DOHH2 (cell line): ENCODE data around the gene TMEM41B.
"Not testable (repeated sequence)": the region's sequence is repeated elsewhere in the genome, so short reads cannot be mapped to it uniquely, and the experiment has no call there.

ENCODE experiments used
- H3F3A ChIP-seq: fragments of 200-600 bp; sonication (generic), shearing (Covaris generic); 2 replicates; pipeline ENCODE4 v1.6.0; 2016; ENCODE audit warnings: antibody characterized with exemption, mild to moderate bottlenecking; ENCODE audit not compliant: control insufficient read depth, insufficient read depth
- H3K27ac ChIP-seq: fragments of 200-600 bp; sonication (generic); 2 replicates; pipeline ENCODE4 v1.5.1; 2014; ENCODE audit warnings: low read depth, mild to moderate bottlenecking, low read length, moderate library complexity
- H3K27me3 ChIP-seq: fragments of 200-600 bp; sonication (generic); 2 replicates; pipeline ENCODE4 v1.6.1; 2014; ENCODE audit warnings: mild to moderate bottlenecking, low read length, mixed read lengths; ENCODE audit not compliant: control insufficient read depth
- H3K36me3 ChIP-seq: fragments of 200-600 bp; sonication (generic); 2 replicates; pipeline ENCODE4 v1.6.1; 2014; ENCODE audit warnings: mild to moderate bottlenecking, low read length, moderate library complexity, mixed read lengths; ENCODE audit not compliant: control insufficient read depth
- H3K4me1 ChIP-seq: fragments of 200-600 bp; sonication (generic); 2 replicates; pipeline ENCODE4 v1.6.1; 2014; ENCODE audit warnings: mild to moderate bottlenecking, low read length, mixed read lengths; ENCODE audit not compliant: control insufficient read depth
- H3K4me2 ChIP-seq: fragments of 200-600 bp; sonication (generic); 2 replicates; pipeline ENCODE4 v1.6.0; 2014; ENCODE audit warnings: mild to moderate bottlenecking, low read length, moderate library complexity
- H3K4me3 ChIP-seq: fragments of 200-600 bp; sonication (generic); 2 replicates; pipeline ENCODE4 v1.5.1; 2014; ENCODE audit warnings: mild to moderate bottlenecking, low read length, mixed read lengths
- H3K79me2 ChIP-seq: fragments of 200-600 bp; sonication (generic); 2 replicates; pipeline ENCODE4 v1.6.1; 2014; ENCODE audit warnings: mild to moderate bottlenecking, low read length, mixed read lengths; ENCODE audit not compliant: control insufficient read depth
- H3K9me2 ChIP-seq: fragments of 200-600 bp; sonication (generic); replicated peaks from 2 replicates; pipeline ENCODE4 v1.6.1; 2014; ENCODE audit warnings: mild to moderate bottlenecking, low read length, mixed read lengths; ENCODE audit not compliant: control insufficient read depth
- H3K9me3 ChIP-seq: fragments of 200-600 bp; sonication (generic); 2 replicates; pipeline ENCODE4 v1.6.1; 2014; ENCODE audit warnings: antibody characterized with exemption, low read length, mixed read lengths; ENCODE audit not compliant: control insufficient read depth, insufficient read depth
- H4K20me1 ChIP-seq: fragments of 200-600 bp; sonication (generic); 2 replicates; pipeline ENCODE4 v1.6.0; 2014; ENCODE audit warnings: low read depth, mild to moderate bottlenecking, antibody characterized with exemption, low read length, moderate library complexity; ENCODE audit not compliant: control insufficient read depth, insufficient read depth
- EZH2phosphoT487 ChIP-seq: fragments of 200-600 bp; sonication (generic); IDR thresholded peaks from 2 replicates; pipeline ENCODE4 v1.6.1; 2017; ENCODE audit warnings: borderline replicate concordance, mild to moderate bottlenecking, antibody characterized with exemption, low read length, moderate library complexity, mixed read lengths
- TF ChIP-seq, protein P1 (sequence below): fragments of 200-600 bp; sonication (generic); IDR thresholded peaks from one replicate; pipeline ENCODE4 v1.5.1; 2014; ENCODE audit warnings: antibody characterized with exemption, mild to moderate bottlenecking, low read depth, low read length; ENCODE audit not compliant: poor library complexity, severe bottlenecking

TMEM41B gene

DNA sequence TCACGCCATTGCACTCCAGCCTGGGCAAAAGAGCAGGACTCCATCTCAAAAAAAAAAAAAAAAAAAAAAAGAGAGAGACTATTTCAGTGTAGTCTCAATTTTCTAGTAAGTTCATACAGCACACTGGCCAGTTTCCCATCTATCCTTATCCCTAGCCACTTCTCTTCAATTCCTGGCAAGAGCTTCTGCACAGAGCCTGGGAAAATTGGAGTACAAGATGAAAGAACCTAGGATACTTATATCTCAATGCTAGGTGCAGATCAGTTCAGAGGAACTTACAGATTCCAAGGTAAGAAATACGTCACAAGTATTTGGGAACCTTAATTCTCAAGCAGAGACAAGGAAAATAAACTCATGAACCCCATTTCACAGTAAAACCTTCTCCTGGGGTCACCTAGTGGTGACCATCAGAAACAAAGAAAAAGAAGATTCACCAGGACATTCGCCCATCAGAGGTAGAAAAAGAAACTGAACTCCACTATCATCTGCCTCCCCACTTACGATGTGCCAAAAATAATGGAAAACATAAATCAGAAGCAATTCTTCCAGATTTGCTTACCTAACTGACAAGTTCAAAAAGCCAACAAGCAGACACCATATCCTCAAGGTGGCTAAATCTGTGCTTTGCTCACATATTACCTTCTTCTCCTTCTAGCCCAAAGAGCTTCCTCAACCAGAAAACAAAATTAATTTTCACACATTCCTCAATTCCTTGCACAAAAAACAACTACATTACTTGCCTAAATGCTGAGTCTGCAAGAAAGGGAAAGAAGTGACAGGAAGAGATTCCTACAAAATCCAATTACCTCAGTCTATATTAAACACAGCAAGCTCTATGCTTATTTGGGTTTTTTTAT lies 54.2 kb downstream of the TMEM41B start:
- peaks cover 12% of the 10 kb centered on the region for H3K79me2 ChIP-seq
- TF ChIP-seq, protein P1, sequence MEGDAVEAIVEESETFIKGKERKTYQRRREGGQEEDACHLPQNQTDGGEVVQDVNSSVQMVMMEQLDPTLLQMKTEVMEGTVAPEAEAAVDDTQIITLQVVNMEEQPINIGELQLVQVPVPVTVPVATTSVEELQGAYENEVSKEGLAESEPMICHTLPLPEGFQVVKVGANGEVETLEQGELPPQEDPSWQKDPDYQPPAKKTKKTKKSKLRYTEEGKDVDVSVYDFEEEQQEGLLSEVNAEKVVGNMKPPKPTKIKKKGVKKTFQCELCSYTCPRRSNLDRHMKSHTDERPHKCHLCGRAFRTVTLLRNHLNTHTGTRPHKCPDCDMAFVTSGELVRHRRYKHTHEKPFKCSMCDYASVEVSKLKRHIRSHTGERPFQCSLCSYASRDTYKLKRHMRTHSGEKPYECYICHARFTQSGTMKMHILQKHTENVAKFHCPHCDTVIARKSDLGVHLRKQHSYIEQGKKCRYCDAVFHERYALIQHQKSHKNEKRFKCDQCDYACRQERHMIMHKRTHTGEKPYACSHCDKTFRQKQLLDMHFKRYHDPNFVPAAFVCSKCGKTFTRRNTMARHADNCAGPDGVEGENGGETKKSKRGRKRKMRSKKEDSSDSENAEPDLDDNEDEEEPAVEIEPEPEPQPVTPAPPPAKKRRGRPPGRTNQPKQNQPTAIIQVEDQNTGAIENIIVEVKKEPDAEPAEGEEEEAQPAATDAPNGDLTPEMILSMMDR = peak; percentile 41
- no peak for TF ChIP-seq EZH2phosphoT487
- peaks cover 39% of the 10 kb centered on the region for H3K4me1 ChIP-seq
- H4K20me1 ChIP-seq = 0 out of 2 replicates have a peak, but pooled peaks cover 4% of the 10 kb centered on the region
- H3K9me2 ChIP-seq = no peaks in the 10 kb centered on the region
- peak overlapping the region; percentile 19 for H3K4me3 ChIP-seq
- H3K36me3 ChIP-seq = no peaks in the 10 kb centered on the region
- H3F3A ChIP-seq = peaks cover 9% of the 10 kb centered on the region
- H3K9me3 ChIP-seq = no peaks in the 10 kb centered on the region
- peaks cover 11% of the 10 kb centered on the region for H3K27me3 ChIP-seq
- H3K27ac ChIP-seq = no peak overlapping the region
- H3K4me2 ChIP-seq = peak overlapping the region; percentile 60

DNA sequence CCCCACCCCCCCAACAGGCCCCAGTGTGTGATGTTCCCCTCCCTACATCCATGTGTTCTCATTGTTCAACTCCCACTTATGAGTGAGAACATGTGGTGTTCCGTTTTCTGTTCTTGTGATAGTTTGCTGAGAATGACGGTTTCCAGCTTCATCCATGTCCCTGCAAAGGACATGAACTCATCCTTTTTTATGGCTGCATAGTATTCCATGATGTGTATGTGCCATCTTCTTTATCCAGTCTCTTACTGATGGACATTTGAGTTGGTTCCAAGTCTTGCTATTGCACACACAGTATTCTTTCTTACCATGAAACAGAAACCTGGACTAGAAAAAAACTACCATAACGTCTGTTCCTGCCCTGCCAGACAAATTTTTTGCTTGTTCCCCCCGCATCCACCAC lies 56.1 kb downstream of the TMEM41B start:
- H4K20me1 ChIP-seq, H3K9me3 ChIP-seq, H3K79me2 ChIP-seq, H3F3A ChIP-seq, H3K36me3 ChIP-seq, H3K9me2 ChIP-seq, H3K4me2 ChIP-seq, H3K27me3 ChIP-seq, H3K4me3 ChIP-seq, H3K27ac ChIP-seq: not testable (repeated sequence)
- peaks cover 28% of the 10 kb centered on the region for H3K4me1 ChIP-seq

DNA sequence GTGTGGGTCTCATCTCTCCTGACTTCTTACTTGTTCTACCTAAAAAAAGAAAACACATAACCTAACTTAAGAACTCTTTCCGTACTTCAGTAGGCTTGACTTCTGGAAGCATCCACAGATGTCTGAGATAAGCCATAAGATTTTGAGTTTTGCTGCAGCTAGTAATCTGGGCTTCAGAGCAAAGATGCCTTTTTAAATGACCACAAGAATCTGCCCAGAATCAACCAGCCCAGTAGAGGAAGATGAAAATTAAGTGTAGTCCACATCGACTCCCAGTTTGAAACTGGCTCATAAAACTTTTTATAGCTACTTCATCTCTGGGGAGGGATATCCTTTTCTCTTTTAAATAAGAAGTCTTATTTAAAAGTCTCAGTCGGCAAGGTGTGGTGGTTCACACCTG lies 60.0 kb downstream of the TMEM41B start:
- Histone ChIP-seq H3K9me2 (no peaks in the 10 kb centered on the region), H3K27ac (no peak overlapping the region), H3F3A (peaks cover 5% of the 10 kb centered on the region; the same call in 1 of the 2 replicates), H3K9me3 (no peaks in the 10 kb centered on the region), H3K27me3 (no peaks in the 10 kb centered on the region), H3K4me3 (no peak overlapping the region), H4K20me1 (no peaks in the 10 kb centered on the region), H3K36me3 (no peaks in the 10 kb centered on the region), H3K79me2 (peaks cover 2% of the 10 kb centered on the region), H3K4me1 (no peaks in the 10 kb centered on the region), H3K4me2 (no peak overlapping the region)
- TF ChIP-seq, protein P1 = no peak
- no peak for TF ChIP-seq EZH2phosphoT487

DNA sequence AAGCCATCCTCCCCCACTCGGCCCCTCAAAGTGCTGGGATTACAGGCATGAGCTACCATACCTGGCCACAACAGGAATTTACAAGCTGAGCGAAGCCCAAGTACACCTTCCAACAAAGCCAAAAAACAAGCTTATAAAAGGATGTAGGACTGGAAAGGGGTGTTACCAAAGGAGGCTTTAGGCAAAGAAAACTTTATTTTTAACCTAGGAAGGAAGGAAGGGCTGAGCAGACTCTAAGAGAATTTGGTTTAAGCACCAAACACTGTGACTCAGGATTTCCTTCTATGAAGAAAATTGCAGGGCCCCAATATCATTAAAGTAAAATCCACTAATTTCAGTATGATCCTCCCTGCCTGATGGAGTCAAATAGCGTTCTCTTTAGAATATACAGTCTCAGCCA lies 61.3 kb downstream of the TMEM41B start:
- no peak overlapping the region for H3K27ac ChIP-seq
- H3K4me1 ChIP-seq = no peaks in the 10 kb centered on the region
- no peaks in the 10 kb centered on the region for H3K36me3 ChIP-seq
- no peaks in the 10 kb centered on the region for H3K9me3 ChIP-seq
- H3K9me2 ChIP-seq = no peaks in the 10 kb centered on the region
- TF ChIP-seq EZH2phosphoT487 = no peak
- TF ChIP-seq, protein P1 = no peak
- H3K4me2 ChIP-seq = no peak overlapping the region
- no peak overlapping the region for H3K4me3 ChIP-seq
- H4K20me1 ChIP-seq = 0 out of 2 replicates have a peak, but pooled peaks cover 3% of the 10 kb centered on the region
- H3F3A ChIP-seq = peaks cover 5% of the 10 kb centered on the region; the same call in 1 of the 2 replicates
- peaks cover 4% of the 10 kb centered on the region; the same call in 1 of the 2 replicates for H3K27me3 ChIP-seq
- H3K79me2 ChIP-seq = no peaks in the 10 kb centered on the region
